ENCODE results near the gene CYP17A1.

DNA sequence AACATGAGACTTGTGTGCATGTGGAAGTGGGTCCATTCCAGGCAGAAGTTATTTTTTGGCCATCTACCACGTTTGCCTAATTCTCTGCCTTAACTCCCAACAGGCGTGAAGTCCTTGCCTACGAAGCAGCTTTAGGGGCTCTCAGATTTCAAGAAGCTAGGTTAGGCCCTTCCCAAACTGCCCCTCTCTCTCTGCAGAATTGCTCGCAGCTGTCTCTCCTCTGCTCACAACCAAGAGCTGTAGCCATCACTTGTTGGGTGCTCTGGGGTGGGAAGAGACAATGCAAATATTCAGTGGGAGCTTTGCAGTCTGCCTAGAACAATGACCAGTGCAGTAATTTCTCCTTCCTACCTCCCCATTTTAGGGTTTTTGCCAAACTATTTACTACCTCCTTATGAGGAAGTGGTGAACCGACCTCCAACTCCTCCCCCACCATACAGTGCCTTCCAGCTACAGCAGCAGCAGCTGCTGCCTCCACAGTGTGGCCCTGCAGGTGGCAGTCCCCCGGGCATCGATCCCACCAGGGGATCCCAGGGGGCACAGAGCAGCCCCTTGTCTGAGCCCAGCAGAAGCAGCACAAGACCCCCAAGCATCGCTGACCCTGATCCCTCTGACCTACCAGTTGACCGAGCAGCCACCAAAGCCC lies 24.9 kb downstream of the CYP17A1 start:
- TF ChIP-seq NFXL1 (IDR thresholded peaks at IDR 0.05; ENCODE audit: borderline replicate concordance) (no peak), SMAD1 (IDR thresholded peaks at IDR 0.05; ENCODE audit: low read depth, partially characterized antibody) (no peak), MTA2 (IDR thresholded peaks at IDR 0.05; ENCODE audit: low read depth) (no peak), JUND (IDR thresholded peaks at IDR 0.05; ENCODE audit: low read depth, low read length) (no peak), EP300 (IDR thresholded peaks at IDR 0.05; ENCODE audit: borderline replicate concordance in 1 of 2, control insufficient read depth in 1 of 2, low read depth in 2 of 2, low read length in 2 of 2) (no peak)

All from GM12878 (cell line).